GM19438 (cell line): Measurements from ENCODE around the gene TMEM215.

Experiments used
- ATAC-seq: cut with Tn5 transposase; IDR thresholded peaks from one replicate; pipeline ENCODE4 v1.9.1; 2021; ENCODE audit warnings: low read depth; ENCODE audit not compliant: unreplicated experiment

TMEM215 gene

GRCh38 chr9:32828861-32829260 is 45.5 kb downstream of the TMEM215 start:
- ATAC-seq, result no peak

DNA sequence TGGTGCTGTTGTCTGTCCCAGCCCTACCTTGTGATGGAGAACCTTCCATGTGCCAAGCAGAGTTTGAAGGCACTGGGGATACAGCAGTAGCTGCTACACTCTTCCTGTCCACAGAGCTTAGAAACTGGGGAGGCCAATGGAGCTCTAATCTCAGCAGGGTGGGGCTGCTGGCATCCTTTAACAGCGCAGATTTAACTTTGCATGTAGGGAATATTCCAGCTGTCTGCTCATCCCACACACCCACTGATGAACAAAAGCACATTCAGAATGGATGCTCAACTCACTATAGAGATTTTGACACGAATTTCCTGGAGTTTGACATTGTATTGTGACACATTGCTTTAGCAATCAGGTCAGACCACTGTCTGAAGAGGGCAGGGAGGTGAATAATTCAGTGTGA is 49.0 kb downstream of the TMEM215 start:
- ATAC-seq, result no peak
